HG03196 (cell line): Measurements from ENCODE around the gene PNRC2.
"Not testable (repeated sequence)": the region's sequence is repeated elsewhere in the genome, so short reads cannot be mapped to it uniquely, and the experiment has no call there.

Experiments used
- ATAC-seq: cut with Tn5 transposase; IDR thresholded peaks from one replicate; pipeline ENCODE4 v1.9.1; 2021; ENCODE audit not compliant: unreplicated experiment

The PNRC2 gene

GRCh38 chr1:23987038-23987437, 27.4 kb downstream of the PNRC2 start:
- not testable (repeated sequence) for ATAC-seq

GRCh38 chr1:23989263-23989662, 29.6 kb downstream of the PNRC2 start:
- ATAC-seq, result no peak

- not testable (repeated sequence) for ATAC-seq
Observed at GRCh38 chr1:23992011-23992410, 32.4 kb downstream of the PNRC2 start.

GRCh38 chr1:23995431-23995837, 35.8 kb downstream of the PNRC2 start:
- no peak for ATAC-seq

GRCh38 chr1:23996700-23997229, 37.1 kb downstream of the PNRC2 start:
- ATAC-seq, result no peak

GRCh38 chr1:23997812-23998211, 38.2 kb downstream of the PNRC2 start:
- no peak for ATAC-seq

GRCh38 chr1:23999156-23999671, 39.6 kb downstream of the PNRC2 start:
- no peak for ATAC-seq

- ATAC-seq, result no peak
Observed at GRCh38 chr1:24002695-24003094, 43.1 kb downstream of the PNRC2 start.

GRCh38 chr1:24003331-24003972, 43.8 kb downstream of the PNRC2 start:
- no peak for ATAC-seq

GRCh38 chr1:24004132-24004531, 44.5 kb downstream of the PNRC2 start:
- no peak for ATAC-seq

GRCh38 chr1:24005163-24005562, 45.5 kb downstream of the PNRC2 start:
- no peak for ATAC-seq

GRCh38 chr1:24007079-24007478, 47.5 kb downstream of the PNRC2 start:
- ATAC-seq, result no peak

- ATAC-seq, result not testable (repeated sequence)
Observed at GRCh38 chr1:24008574-24009184, 49.1 kb downstream of the PNRC2 start.

- ATAC-seq, result no peak
Observed at GRCh38 chr1:24009406-24009805, 49.8 kb downstream of the PNRC2 start.

- ATAC-seq, result no peak
Observed at GRCh38 chr1:24010650-24011049, 51.0 kb downstream of the PNRC2 start.

- ATAC-seq, result not testable (repeated sequence)
Observed at GRCh38 chr1:24012878-24013277, 53.2 kb downstream of the PNRC2 start.
